Forelimb muscle (tissue), 1 donor: ENCODE results near the gene MZT2A. TPM values are rescaled to one million over a fixed set of nuclear protein-coding genes. Genes with fewer than 3 reads are reported as not detected.
"Not testable (repeated sequence)": the region's sequence is repeated elsewhere in the genome, so short reads cannot be mapped to it uniquely, and the experiment has no call there.

Source experiments
- DNase-seq: peaks from one replicate; pipeline ENCODE4 v3.0.0-alpha.2; 2013; ENCODE audit warnings: low read depth
- polyA plus RNA-seq: library from polyadenylated mRNA; unstranded; fragments of 120-200 nt; gene quantifications from one replicate; pipeline ENCODE4 v1.2.1, GENCODE V29; 2013; ENCODE audit not compliant: insufficient read length

Gene MZT2A, protein sequence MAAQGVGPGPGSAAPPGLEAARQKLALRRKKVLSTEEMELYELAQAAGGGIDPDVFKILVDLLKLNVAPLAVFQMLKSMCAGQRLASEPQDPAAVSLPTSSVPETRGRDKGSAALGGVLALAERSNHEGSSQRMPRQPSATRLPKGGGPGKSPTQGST
- polyA plus RNA-seq = 49.9 TPM

DNA sequence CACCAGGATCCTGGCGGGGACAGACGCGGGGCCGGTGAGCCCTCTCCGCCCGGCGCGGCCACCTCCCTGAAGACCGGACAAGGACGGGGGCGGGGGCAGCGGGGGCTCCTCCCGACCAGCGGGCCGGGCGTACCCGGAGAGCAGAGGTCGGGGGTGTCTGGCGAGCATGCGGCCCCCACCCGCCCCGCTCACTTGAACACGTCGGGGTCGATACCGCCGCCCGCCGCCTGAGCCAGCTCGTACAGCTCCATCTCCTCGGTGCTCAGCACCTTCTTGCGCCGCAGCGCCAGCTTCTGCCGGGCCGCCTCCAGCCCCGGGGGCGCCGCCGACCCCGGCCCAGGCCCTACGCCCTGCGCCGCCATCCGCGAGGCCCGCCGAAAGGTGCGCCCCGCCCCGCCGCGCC lies at the start of gene MZT2A:
Gene MZT2A (minus strand): TSS at position 383 of the 403 bp plus-strand sequence. CDS start 21 bp downstream, at position 362.
- DNase-seq = not testable (repeated sequence)

DNA sequence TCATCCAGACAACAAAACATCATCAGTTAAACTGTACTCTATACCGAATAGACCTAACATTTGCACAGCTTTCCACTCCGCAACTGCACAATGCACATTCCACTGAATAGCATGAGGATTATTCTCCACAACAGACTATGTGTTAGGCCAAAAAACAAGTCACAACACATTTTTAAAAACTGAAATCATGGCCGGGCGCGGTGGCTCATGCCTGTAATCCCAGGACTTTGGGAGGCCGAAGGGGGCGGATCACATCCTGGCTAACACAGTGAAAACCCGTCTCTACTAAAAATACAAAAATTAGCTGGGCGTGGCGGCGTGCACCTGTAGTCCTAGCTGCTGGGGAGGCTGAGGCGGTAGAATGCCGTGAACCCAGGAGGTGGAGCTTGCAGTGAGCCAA lies 46.7 kb upstream of the MZT2A start:
- not testable (repeated sequence) for DNase-seq

DNA sequence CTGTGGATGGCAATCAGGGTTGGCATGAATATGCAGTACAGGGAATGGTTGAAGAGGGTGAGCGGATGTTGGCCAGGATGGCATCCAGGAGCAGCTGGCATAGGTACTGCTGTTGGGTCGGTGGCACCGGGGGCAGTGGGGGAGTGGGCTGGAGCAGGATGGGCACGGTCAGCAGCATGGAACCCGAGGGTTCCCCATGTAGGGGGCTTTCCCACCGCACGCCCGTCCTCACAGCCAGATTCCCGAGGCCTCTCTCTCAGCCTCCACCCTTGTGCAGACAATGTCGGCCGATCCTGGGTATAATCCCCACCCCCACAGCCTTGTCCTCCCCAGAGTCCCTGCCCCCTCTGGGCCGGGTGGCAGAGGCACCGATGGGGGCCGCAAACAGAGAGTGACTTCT lies 44.6 kb upstream of the MZT2A start:
- not testable (repeated sequence) for DNase-seq

DNA sequence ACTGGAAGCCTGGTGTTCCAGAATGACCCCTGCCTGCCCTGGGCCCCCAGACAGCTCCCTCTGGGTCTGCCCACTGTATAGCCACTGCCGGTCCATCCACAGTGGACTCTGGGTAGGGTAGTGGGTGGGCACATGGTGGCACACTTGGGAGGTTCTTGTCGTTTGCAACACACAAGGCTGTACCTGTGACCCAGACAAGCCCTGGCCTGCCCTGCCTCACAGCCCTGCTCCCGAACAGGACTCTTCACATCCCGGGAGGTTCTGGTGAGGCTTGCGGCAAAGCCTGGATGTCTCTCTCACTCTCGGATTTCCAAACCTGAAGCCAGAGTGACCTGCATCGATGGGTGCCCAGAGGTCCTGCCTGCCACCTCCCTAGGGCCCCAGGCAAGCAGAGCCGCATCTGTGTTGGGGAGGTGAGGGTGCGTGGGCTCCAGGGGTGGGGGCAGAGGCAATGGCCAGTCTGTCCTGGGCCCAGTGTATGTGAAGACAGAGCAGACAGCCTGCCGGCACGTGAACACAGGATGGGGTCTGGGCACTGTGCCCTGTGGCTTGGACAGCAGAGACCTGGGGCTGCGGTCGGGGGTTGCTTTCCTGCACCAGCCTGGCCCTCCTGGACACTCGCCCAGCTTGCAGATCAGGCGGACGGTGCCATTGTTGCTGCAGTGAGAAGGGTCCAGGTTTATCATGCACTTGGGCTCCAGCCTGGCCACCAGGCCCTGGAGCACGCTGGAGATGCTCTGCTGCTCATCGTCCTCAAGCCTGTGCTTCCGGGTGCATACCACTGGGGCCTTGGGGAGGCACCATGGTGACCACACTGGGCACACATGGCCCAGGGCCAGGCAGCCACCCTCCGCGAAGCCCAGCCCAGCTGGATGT lies 44.0 kb upstream of the MZT2A start:
- DNase-seq = not testable (repeated sequence)

DNA sequence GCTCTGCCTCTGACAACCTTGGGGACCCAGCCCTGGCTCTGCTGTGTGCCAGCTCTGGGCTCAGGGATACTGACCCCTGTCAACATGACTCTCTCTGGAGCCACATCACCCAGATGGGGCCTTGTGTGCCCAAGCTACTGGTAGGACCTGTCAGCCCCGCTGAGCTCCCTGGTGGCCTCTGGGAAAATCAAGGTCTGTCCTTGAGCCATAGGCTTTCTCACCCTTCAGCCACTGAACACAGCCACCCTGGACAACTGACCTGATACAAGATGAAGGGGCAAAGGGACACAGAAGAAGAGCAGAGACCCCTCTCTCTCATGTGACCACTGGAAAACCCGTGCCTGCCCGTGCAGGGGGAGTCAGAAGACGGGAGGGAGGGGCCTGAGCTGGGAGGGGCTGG lies 43.3 kb upstream of the MZT2A start:
- no peak for DNase-seq

DNA sequence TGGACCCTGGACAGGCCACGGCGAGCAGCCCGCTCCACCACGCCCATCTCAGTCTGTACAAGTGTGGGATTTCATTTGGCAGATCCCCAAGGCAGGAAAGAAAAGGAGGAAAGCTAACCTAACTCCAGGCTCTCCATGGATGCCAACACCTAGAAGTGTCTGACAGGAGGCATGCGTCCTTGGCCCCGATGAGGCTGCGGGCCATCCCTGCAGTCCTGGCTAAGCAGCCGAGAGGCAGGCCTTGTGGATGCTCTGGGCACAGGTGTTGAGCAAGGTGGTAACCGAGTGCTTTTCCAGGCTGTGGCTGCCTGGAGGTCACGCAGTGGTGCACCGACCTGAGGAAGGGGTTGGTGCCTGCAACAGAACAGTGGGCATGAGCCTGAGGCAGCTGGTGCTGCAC lies 42.8 kb upstream of the MZT2A start:
- not testable (repeated sequence) for DNase-seq

DNA sequence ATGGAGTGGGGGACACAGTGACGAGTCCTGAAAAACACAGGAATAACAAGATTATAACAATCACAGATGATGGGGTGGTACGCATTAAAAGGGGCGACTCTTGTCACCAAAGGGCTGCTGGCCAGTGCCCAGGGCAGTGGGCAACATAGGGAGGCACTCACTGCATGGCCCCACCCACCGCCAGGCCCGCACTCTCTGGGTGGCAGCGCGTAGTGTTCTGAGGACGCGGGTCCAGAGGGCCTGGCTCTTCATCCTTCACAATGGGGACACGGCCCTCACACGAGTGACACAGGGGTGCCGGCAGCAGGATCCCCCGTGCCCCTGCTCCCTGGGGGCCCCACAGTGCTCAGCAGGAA lies 42.1 kb upstream of the MZT2A start:
- DNase-seq = not testable (repeated sequence)

DNA sequence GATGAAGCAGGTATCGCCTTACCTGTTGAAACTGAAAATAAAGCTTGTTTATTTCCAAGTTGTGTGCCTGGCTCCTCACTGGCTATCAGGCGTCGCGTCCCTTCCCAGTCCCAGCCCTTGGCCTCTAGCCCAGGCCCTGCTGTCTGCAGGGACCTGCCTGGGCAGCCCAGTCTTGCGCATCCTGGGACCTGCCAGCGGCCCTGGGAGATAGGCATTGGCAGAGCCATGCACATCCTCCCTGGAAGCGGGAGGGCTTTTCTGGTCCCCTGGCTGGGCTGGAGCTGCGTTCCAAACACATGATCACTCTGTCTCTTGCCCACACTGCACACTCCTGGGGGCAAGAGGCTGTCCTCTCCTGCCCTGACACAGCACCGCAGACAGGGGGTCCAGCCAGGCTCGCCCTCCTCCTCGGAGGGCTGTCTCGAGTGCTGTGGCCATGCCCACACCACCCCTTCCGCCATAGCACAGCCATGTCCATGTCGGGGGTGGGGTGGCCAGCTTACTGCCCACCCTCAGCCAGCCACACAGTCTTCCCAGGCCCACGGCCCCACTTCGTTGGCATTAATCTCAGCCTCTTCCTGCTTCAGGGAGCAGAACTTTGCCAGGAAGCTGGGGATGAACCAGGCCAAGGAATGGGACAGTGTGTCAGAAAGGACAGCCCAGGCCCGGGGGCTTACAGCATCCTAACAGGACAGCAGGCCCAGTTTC lies 41.6 kb upstream of the MZT2A start:
- DNase-seq = not testable (repeated sequence)

DNA sequence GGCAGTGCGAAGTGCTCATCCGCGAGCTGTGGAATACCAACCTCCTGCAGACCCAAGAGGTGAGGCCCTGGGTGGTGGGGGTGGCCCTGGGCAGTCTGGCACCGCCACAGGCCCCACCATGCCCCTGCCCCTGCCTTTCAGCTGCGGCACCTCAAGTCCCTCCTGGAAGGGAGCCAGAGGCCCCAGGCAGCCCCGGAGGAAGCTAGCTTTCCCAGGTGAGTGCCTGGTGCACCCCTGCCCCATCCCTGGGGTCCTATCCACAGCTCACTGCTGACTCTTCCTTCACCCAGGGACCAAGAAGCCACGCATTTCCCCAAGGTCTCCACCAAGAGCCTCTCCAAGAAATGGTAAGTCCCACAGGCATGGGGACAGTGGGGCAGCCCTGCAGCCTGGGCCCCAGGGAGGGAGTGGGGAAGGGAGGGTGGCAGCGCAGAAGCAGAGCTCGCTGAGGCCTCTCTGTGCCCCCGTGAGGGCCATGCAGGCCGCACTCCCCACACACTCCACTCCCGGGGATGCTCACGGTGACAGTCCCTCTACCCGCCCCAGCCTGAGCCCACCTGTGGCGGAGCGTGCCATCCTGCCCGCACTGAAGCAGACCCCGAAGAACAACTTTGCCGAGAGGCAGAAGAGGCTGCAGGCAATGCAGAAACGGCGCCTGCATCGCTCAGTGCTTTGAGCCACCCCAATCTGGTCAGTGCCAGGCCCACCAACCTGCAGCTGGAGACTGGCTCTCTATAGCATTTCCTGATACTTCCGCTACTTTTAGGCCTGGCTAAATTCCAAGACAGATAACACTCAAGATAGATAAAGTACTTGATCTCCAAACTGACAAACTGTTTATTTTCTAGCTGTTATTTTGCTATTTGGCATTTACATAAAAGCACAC lies 40.8 kb upstream of the MZT2A start:
- DNase-seq = not testable (repeated sequence)

DNA sequence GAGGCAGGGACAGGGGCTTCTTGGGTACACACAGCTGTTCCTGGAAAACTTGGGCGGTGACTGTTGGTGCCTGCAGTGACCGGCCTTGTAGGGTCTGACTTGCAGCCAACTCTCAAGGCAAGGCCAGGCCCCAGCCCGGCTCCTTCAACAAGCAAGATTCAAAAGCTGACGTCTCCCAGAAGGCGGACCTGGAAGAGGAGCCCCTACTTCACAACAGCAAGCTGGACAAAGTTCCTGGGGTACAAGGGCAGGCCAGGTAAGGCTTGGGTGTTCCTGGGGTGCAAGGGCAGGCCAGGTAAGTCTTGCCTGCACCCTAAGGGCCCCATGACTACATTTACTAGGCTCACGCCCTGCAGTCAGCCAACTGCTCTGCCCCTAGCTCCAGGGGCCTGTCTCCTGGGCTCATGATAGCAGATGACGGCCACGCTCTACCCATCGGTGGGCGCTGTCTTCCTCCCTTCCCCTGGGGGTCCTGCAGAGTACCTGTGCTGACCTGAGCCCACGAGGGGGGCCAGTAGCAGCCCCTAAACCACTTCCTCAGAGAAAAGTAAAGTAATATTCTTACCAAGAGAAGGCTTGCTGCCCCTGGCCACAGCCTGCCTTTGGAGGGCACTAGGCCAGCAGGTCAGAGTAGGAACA lies 39.5 kb upstream of the MZT2A start:
- DNase-seq = not testable (repeated sequence)

DNA sequence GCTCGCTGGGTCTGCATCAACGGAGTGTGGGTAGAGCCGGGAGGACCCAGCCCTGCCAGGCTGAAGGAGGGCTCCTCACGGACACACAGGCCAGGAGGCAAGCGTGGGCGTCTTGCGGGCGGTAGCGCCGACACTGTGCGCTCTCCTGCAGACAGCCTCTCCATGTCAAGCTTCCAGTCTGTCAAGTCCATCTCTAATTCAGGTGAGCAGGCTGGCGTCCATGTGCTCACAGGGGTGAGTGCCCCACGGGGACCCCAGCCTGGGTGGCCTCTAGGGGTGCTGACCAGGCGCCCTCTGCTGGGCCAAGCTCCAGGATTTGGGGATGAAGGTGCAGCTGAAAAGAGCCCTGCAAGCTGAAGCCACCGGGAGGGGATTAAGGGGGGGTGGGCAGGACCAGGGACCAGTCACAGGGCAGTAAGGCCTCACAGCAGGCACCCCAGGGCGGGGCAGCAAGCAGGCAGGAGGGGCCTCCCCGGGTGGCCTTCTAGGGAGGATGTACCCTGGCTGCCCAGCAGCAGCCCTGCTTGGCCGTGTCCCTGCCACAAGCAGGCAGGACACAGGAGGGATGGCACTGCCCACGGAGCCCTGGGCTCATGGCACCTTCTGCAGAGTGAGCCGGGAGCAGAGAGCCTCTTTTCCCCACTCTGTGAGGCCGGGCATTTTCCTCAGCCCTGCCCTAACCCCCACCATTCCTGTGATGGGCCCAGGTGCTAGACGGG lies 38.6 kb upstream of the MZT2A start:
- not testable (repeated sequence) for DNase-seq

DNA sequence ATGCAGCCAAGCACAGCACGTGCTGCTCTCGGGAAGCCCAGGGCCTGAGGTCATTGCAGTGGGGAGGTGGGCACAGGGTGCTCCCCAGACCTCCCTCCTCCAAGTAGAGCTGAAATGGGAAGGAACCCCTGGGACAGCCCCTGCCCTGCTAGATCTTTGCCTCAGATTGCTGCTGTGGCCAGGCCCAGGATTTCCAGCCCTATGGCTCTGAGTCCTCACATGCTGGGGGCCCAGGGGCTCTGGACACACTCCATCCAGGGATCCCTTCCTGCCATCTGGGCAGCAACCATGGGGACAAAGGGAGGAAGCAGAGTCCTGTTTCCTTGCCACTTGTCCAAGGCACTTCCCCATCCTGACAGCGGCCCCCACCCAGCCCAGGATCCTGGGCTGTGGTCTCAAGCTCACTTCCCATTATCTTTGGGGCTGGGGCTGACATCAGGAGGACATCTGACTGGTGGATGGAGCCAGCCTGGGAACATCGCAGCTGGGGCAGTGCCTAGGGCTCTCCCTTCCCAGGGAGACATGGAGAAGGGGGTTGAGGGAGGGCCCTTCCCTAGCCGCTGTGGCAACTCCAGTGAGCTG lies 37.8 kb upstream of the MZT2A start:
- not testable (repeated sequence) for DNase-seq

DNA sequence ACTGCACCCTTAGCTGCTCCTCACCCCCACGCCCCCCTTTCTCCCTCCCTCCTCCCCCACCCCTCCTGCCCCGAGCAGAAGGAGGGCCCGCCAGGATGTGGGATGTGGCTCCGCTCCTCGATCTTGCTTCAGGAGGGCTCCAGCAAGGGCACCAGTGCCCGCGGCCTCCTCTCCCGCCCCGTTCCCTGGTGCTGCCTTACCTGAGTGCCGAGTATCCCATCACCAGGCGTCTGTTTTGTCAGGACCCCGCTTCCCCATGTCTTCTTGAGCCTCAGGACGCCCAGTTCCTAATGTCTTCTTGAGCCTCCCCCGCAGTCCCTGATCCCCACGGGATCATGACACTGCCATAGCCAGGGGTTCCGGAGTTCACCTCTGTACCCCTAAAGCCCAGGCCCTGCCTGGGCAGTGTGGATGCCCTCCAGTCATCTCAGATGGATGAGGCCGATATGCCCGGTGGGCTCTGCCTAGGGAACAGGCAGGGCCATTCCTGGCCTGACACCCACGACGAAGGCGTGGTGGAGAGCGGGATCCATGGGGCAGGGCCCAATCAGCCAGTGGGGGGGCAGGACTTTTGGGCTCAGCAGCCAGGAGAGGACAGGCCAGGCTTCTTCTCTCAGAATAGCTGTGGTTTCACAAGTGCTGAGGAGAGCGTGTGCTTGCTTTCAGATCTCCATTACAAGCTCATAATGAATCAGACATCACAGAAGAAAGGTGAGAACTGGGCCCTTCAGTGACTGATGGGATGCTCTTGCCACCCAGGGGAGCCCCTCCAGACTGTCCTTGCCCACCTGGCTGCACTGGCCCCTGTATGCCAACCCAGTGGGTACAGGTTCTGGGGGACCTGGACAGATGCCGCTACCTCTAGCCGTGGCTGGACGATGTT lies 37.0 kb upstream of the MZT2A start:
- not testable (repeated sequence) for DNase-seq

DNA sequence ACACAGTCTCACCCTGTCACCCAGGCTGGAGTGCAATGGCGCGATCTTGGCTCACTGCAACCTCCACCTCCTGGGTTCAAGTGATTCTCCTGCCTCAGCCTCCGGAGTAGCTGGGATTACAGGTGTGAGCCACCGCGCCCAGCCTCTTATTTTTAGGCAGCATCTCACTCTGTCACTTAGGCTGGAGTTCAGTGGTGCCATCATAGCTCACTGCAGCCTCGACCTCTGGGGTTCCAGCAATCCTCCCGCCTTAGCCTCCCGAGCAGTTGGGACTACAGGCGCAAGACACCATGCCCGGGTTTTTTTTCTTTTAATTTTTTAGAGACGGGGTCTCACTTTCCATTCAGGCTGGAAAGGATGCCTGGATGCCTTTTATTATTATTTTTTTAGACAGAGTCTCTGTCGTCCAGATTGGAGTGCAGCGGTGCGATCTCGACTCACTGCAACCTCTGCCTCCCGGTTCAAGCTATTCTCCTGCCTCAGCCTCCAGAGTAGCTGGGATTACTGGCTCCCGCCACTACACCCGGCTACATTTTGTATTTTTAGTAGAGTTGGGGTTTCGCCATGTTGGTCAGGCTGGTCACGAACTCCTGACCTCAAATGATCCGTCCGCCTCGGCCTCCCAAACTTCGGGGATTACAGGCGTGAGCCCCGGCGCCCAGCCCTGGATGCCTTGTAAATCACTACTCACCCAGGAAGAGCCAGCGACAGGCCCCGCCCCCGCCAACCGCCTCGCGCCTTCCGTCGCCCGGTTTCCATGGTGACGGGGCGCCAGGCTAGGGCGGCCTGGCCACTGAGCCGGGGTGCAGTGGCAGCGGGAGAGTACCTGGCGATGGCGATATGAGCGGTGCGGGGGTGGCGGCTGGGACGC lies 35.2 kb upstream of the MZT2A start, which contains the start of gene CCDC74A:
Gene CCDC74A (plus strand): TSS at position 758 of the 871 bp plus-strand sequence. CDS start 83 bp downstream, at position 841.
- not testable (repeated sequence) for DNase-seq

DNA sequence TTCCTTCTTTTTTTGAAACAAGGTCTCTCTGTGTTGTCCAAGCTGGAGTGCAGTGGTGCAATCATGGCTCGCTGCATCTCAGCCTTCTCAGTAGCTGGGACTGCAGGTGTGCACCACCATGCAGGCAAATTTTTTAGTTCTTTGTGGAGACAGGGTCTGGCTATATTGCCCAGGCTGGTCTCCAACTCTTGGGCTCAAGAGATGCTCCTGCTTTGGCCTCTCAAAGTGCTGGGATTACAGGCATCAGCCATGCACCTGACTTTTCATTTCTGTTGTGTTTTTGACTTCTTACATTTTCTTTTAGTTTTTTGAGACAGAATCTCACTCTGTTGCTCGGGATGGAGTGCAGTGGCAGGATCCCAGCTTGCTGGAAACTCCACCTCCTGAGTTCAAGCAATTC lies 33.1 kb upstream of the MZT2A start:
- not testable (repeated sequence) for DNase-seq

DNA sequence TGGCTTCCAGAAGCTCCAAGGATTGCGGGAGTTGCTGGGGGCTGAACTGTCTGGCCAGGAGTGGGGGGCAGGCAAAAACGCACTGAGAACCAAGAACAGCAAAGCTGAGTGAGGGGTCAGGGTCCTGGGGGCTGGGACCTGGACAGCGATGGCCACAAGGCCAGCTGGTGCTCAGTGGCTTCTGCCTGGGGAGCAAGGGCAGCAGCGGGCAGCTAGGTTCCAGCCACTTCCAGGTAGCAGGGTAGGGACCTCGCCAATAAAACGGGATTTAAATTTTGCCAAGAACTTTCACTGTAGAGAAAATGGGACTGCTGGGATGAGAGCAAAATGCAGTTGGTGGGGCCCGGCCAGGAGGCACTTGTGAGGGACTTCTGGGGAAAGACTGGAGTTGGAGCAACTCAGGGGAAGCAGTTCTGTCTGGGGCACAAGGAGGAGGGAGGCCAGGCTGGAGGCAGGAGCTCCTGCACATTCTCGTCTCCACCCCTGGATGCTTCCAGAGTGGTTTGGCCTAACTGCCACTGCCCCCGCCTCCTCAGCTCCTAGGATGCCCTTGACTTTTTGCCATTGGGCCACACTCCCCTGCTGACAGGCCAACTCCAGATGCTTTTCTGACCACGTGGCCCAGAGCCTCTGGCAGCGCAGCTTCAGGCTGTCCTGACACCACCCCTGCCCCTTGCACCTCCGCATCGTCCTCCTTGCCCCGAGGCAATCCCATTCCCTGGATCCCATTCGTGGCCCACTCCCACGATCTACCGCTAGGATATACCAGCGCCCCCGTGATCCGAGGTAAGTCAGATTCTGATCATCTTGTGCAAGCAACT lies 30.0 kb upstream of the MZT2A start:
- DNase-seq = no peak

DNA sequence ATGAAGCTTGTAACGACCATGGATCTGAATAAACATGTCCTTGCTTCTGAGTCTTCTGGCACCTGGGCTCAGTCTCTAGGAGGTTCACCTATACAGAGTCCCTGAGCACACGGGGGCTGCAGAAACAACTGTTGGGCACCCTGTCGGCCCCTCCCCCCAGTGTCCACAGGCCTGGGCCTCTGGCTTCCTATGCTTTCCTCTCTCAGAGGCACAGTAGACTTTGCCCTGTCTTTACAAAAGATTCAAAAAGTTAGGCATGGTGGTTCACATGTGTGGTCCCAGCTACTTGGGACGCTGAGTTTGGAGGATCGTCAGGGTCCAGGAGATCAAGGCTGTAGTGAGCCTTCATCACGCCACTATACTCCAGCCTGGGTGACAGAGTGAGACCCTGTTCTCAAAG lies 29.3 kb upstream of the MZT2A start:
- not testable (repeated sequence) for DNase-seq
